OCI-LY3 (cell line): Measurements from ENCODE around the gene SCN1B.

Experiments
- H2AFZ ChIP-seq: fragments of 200-600, 300-600 bp; shearing (Covaris generic); 2 replicates; pipeline ENCODE4 v1.6.0; 2014; ENCODE audit warnings: antibody characterized with exemption, low read depth, low read length
- H3K27ac ChIP-seq: fragments of 200-600, 300-600 bp; sonication (generic); 2 replicates; pipeline ENCODE4 v1.5.1; 2014; ENCODE audit warnings: mild to moderate bottlenecking, low read length, moderate library complexity, mixed read lengths
- H3K27me3 ChIP-seq: fragments of 200-600, 300-600 bp; sonication (generic); 2 replicates; pipeline ENCODE4 v1.6.1; 2014; ENCODE audit warnings: low read depth, low read length, mixed read lengths
- H3K36me3 ChIP-seq: fragments of 200-600, 300-600 bp; sonication (generic); replicated peaks from 2 replicates; pipeline ENCODE3; 2014; ENCODE audit warnings: low read depth, low read length, mixed read lengths
- H3K4me1 ChIP-seq: fragments of 300-600, 200-600 bp; sonication (generic); 2 replicates; pipeline ENCODE4 v1.6.1; 2014; ENCODE audit warnings: low read length, mixed read lengths
- H3K4me2 ChIP-seq: fragments of 200-600, 300-600 bp; sonication (generic); 2 replicates; pipeline ENCODE4 v1.6.1; 2014; ENCODE audit warnings: low read length, mixed read lengths
- H3K4me3 ChIP-seq: fragments of 300-600, 200-600 bp; sonication (generic); 2 replicates; pipeline ENCODE4 v1.5.1; 2014; ENCODE audit warnings: antibody characterized with exemption, mild to moderate bottlenecking, low read length, moderate library complexity
- H3K79me2 ChIP-seq: fragments of 300-600, 200-600 bp; shearing (Covaris generic); 2 replicates; pipeline ENCODE4 v1.6.1; 2014; ENCODE audit warnings: mild to moderate bottlenecking, low read length, mixed read lengths
- H3K9ac ChIP-seq: fragments of 300-600, 200-600 bp; shearing (Covaris generic); 2 replicates; pipeline ENCODE4 v1.6.0; 2014; ENCODE audit warnings: mild to moderate bottlenecking, low read length, moderate library complexity
- H3K9me3 ChIP-seq: fragments of 200-600, 300-600 bp; shearing (Covaris generic); 2 replicates; pipeline ENCODE4 v1.6.1; 2014; ENCODE audit warnings: low read length, mixed read lengths; ENCODE audit not compliant: insufficient read depth
- H4K20me1 ChIP-seq: fragments of 200-600, 300-600 bp; sonication (generic); 2 replicates; pipeline ENCODE4 v1.6.1; 2016; ENCODE audit warnings: low read length, mixed read lengths; ENCODE audit not compliant: insufficient read depth
- CTCF ChIP-seq: fragments of 200-600, 300-600 bp; sonication (generic); IDR thresholded peaks from 2 replicates; pipeline ENCODE4 v1.5.1; 2014; ENCODE audit warnings: antibody characterized with exemption, low read length, low read depth
- EZH2phosphoT487 ChIP-seq: fragments of 200-600 bp; shearing (Covaris generic); IDR thresholded peaks from 2 replicates; pipeline ENCODE4 v1.6.1; 2018; ENCODE audit warnings: antibody characterized with exemption, mixed run types, low read depth

SCN1B gene

GRCh38 chr19:35073516-35073915, 43.2 kb downstream of the SCN1B start:
- no peak for TF ChIP-seq CTCF
- TF ChIP-seq EZH2phosphoT487 = no peak
- no peak overlapping the region for H3K4me2 ChIP-seq
- no peak overlapping the region for H3K9ac ChIP-seq
- no peak overlapping the region for H3K27ac ChIP-seq
- no peaks in the 10 kb centered on the region for H3K9me3 ChIP-seq
- H3K4me1 ChIP-seq = peaks cover 8% of the 10 kb centered on the region
- no peak overlapping the region for H2AFZ ChIP-seq
- no peak overlapping the region for H3K4me3 ChIP-seq
- H3K36me3 ChIP-seq = no peaks in the 10 kb centered on the region
- H3K79me2 ChIP-seq = no peaks in the 10 kb centered on the region
- peaks cover 16% of the 10 kb centered on the region for H3K27me3 ChIP-seq
- H4K20me1 ChIP-seq = no peaks in the 10 kb centered on the region

- Histone ChIP-seq H3K4me3 (no peak overlapping the region), H3K36me3 (no peaks in the 10 kb centered on the region), H3K9me3 (no peaks in the 10 kb centered on the region), H3K9ac (no peak overlapping the region), H3K79me2 (no peaks in the 10 kb centered on the region), H4K20me1 (no peaks in the 10 kb centered on the region), H3K27me3 (peaks cover 18% of the 10 kb centered on the region; the same call in 1 of the 2 replicates), H2AFZ (no peak overlapping the region), H3K4me2 (no peak overlapping the region), H3K27ac (no peak overlapping the region), H3K4me1 (peaks cover 8% of the 10 kb centered on the region)
- TF ChIP-seq EZH2phosphoT487 = no peak
- no peak for TF ChIP-seq CTCF
Measured at GRCh38 chr19:35073941-35074340, 43.7 kb downstream of the SCN1B start.

- no peaks in the 10 kb centered on the region for H3K36me3 ChIP-seq
- no peak overlapping the region for H3K27ac ChIP-seq
- peaks cover 18% of the 10 kb centered on the region; the same call in 1 of the 2 replicates for H3K27me3 ChIP-seq
- peaks cover 2% of the 10 kb centered on the region for H3K4me1 ChIP-seq
- H3K9me3 ChIP-seq = no peaks in the 10 kb centered on the region
- no peaks in the 10 kb centered on the region for H3K79me2 ChIP-seq
- no peak overlapping the region for H2AFZ ChIP-seq
- TF ChIP-seq CTCF (no peak), EZH2phosphoT487 (no peak)
- H4K20me1 ChIP-seq = no peaks in the 10 kb centered on the region
- no peak overlapping the region for H3K4me2 ChIP-seq
- no peak overlapping the region for H3K4me3 ChIP-seq
- H3K9ac ChIP-seq = no peak overlapping the region
Measured at GRCh38 chr19:35074426-35075201, 44.3 kb downstream of the SCN1B start.

GRCh38 chr19:35075202-35076025, 45.1 kb downstream of the SCN1B start:
- TF ChIP-seq CTCF = no peak
- no peak for TF ChIP-seq EZH2phosphoT487
- Histone ChIP-seq H4K20me1 (no peaks in the 10 kb centered on the region), H3K27ac (no peak overlapping the region), H3K4me1 (no peaks in the 10 kb centered on the region), H3K9ac (no peak overlapping the region), H3K9me3 (no peaks in the 10 kb centered on the region), H3K4me3 (no peak overlapping the region), H3K4me2 (no peak overlapping the region), H3K36me3 (no peaks in the 10 kb centered on the region), H3K79me2 (no peaks in the 10 kb centered on the region), H3K27me3 (peaks cover 11% of the 10 kb centered on the region; the same call in 1 of the 2 replicates), H2AFZ (no peak overlapping the region)
